ENCODE data around the gene SMKR1.
"Not testable (repeated sequence)": the region's sequence is repeated elsewhere in the genome, so short reads cannot be mapped to it uniquely, and the experiment has no call there.

Gene SMKR1

GRCh38 chr7:129530795-129531391, 28.6 kb downstream of the SMKR1 start:
- no peak for DNase-seq

- no peak for DNase-seq
Observed at GRCh38 chr7:129531721-129532120, 29.4 kb downstream of the SMKR1 start.

- no peak for DNase-seq
Observed at GRCh38 chr7:129532375-129532774, 30.0 kb downstream of the SMKR1 start.

- not testable (repeated sequence) for DNase-seq
Observed at GRCh38 chr7:129534558-129535274, 32.4 kb downstream of the SMKR1 start.

- no peak for DNase-seq
Observed at GRCh38 chr7:129535896-129536295, 33.6 kb downstream of the SMKR1 start.

- DNase-seq = no peak
Observed at GRCh38 chr7:129536323-129536722, 34.0 kb downstream of the SMKR1 start.

GRCh38 chr7:129538790-129539189, 36.5 kb downstream of the SMKR1 start:
- no peak for DNase-seq

GRCh38 chr7:129540340-129540739, 38.0 kb downstream of the SMKR1 start:
- no peak for DNase-seq

GRCh38 chr7:129544700-129545099, 42.4 kb downstream of the SMKR1 start:
- DNase-seq = no peak

- no peak for DNase-seq
Observed at GRCh38 chr7:129550693-129551360, 48.5 kb downstream of the SMKR1 start.

GRCh38 chr7:129553899-129554461, 51.6 kb downstream of the SMKR1 start:
- peak in 1 of 2 experiments; percentile 26 for DNase-seq

GRCh38 chr7:129556607-129557133, 54.3 kb downstream of the SMKR1 start:
- DNase-seq = no peak

GRCh38 chr7:129557686-129558481, 55.6 kb downstream of the SMKR1 start:
- DNase-seq = peak in 1 of 2 experiments; percentile 16

GRCh38 chr7:129559564-129559963, 57.2 kb downstream of the SMKR1 start:
- DNase-seq = no peak

- no peak for DNase-seq
Observed at GRCh38 chr7:129560831-129561230, 58.5 kb downstream of the SMKR1 start.

- DNase-seq = no peak
Observed at GRCh38 chr7:129561677-129562359, 59.5 kb downstream of the SMKR1 start.
